GM19397 (cell line): ENCODE results near the gene MAP6.

Source experiments
- ATAC-seq: cut with Tn5 transposase; IDR thresholded peaks from one replicate; pipeline ENCODE4 v1.9.1; 2021; ENCODE audit warnings: mild to moderate bottlenecking, moderate library complexity; ENCODE audit not compliant: unreplicated experiment

The MAP6 gene

DNA sequence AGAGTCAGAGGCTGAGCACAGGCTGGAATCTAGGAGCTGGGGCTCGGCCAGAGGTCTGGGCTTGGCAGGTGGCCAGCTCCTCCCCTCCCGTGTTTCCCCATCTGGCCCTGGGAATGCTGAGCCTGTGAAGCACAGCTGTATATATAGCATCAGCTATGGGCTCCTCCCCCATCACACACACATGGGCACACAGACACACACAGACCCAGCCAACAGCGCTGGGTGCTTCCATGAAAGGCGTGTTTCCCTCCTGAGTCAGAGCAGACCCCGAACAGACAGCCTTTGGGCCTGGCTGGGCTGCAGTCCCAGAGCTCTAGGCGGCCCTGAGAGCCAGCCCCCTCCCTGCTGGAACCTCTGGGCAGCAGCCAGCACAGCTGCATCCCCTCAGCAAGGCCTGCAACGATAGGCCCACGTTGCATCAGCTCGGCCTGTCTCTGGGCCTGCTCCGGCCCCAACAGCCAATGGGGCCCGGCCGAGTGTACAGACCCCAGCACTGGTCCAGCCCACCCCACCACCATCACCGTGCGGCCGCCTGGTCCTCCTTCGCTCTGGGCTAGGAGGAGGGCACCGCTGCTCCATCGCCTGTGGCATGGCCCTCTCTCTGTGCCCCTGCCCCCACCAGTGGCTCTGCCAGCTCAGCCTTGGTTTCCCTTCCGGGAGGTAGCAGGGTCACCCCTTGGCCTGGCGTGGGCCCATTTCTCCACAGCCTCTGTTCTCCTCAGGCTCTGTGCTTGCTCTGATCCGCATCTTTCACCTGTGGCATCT lies 114.4 kb downstream of the MAP6 start:
- ATAC-seq = no peak

DNA sequence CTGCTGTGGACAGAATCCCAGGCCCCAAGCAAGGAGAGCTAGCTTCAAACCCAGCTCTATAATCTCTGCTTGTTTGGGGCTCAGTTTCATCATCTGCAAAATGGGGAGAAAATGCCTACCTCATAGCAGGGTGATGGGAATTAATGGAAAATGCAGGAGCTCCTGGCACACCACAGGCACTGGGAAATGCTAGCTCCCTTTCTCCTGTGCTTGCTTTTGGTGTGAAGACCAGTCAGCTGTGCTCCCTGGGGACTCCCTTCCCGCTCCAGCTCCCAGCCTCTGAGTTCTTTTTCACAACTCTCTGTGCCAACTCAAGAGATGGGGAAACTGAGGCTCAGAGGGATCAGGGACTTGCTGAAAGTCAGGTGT lies 115.0 kb downstream of the MAP6 start:
- ATAC-seq = no peak

DNA sequence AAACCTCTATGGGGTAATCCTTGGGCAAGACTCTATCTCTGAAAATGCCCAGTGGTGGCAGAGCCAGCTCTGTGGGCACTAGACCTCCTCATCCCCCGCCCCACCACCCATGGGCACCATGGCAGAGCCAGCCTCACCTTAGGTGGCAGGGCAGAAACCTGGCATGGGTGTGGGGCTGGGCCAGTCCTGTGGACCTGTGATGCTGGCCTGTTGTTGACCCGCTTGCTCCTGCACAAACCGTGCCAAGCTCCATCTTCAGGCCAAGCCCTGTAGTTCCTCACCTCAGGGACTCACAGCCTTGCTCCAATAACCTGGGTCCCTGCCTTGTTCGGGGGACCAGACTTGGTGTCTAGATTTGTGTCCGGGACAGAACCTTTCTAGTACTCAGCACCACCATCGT lies 115.7 kb downstream of the MAP6 start:
- ATAC-seq = no peak

DNA sequence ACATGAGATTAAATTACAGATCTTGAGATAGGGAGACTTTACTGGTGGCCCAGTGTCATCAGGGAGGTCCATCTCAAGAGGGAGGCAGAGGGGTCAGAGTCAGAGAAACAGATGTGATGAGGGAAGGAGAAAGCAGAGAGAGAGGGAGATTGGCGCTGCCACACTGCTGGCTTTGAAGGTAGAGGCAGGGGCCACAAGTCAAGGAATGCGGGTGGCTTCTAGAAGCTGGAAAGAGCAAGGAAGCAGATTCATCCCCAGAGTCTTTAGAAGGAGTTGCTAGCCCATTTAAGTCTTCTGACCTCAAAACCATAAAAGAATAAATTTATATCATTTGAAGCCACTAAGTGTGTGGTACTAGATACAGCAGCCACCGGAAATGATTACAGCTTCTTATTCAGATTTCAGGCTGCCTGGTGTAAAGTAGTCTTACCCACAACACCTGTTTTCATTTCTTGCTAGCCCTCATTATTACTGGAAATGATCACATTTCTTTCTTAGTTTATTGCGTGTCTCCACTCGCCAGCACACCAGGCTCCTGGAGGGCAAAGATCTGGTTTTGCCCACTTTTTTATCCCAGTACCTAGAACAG lies 119.4 kb downstream of the MAP6 start:
- no peak for ATAC-seq

DNA sequence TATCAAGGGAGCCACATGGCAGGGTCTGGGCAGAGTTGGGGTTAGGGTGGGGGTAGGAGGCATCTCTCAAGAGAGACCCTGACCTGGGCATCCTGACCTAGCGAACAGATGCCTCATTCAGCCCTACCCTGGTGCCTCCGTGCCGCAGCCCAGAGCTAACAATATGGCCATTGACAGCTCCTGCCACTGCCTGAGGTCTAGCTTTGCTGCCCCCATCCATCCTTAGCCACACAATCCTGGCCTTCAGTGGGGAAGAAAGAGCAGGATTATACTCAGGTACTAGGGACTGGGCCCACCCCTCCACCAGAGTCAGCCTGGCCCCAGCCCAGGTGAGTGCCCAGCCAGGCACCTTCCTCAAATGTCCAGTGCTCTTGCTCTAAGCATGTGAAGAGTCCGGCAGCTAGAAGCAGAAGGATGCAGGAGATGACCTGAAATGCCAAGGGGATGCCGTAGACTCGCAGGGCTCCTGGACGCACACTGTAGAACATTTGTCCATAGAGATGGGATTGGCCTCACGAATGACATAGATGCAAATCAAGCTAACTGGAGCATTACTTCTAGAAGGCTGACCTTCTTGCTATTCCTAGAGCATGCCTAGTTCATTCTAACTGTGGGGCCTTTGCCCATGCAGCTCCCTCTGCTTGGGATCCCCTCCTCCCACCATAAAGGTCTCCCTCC lies 120.1 kb downstream of the MAP6 start:
- ATAC-seq = no peak

DNA sequence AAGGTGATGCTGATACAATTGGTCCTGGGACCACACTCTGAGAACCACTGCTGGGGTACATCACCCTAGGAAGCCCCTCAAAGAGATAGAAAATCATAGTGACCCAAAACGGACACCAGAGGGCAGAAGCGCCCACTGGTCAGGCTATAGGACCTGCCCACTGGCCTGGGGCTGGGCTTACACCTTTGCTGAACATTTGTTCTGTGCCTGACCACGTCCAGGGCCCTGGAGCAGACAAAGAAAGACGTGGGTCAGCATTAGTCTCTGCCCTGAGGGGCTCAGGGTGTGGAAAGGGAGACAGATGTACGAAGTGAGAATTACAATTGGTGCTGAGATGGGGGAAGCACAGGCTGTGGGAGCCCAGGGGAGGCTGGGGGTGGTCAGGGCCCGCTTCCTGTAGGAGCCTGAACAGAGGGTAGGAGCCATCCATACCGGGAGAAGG lies 121.2 kb downstream of the MAP6 start:
- ATAC-seq = no peak

DNA sequence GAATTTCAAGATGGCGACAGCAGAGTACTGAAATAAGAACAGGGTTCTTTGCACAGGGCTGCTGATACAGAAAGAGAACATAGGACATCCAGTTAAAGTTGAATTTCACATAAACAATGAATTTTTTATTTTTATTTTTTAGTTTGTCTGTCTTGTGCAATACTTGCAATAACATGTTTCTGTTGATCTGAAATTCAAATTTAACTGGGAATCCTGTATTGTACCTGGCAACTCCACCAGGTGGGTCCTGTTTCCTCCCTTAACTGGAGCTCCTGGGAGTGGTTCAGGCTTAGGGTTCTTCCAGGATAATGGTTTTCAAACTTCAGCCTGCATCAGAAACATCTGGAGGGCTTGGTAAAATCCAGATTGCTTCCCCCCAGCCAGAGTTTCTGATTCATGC lies 121.7 kb downstream of the MAP6 start:
- ATAC-seq = no peak

DNA sequence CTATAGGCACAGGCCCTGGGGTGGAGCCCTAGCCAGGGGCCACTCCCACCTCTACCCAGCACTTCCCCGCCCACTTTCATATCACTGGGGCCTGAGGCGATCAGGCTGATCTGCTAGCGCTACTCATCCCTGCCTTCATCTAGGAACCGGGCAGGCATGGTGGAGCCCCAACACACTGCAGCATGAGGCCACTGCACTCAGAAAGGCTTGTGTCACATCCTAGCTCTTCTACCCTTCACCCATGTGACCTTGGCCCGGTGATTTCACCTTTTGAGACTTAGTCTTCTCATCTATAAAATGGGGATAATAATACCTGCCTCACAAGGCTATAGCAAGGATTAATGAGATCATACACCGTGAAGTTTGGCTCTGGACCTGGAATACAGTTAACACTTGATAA lies 125.0 kb downstream of the MAP6 start:
- no peak for ATAC-seq

DNA sequence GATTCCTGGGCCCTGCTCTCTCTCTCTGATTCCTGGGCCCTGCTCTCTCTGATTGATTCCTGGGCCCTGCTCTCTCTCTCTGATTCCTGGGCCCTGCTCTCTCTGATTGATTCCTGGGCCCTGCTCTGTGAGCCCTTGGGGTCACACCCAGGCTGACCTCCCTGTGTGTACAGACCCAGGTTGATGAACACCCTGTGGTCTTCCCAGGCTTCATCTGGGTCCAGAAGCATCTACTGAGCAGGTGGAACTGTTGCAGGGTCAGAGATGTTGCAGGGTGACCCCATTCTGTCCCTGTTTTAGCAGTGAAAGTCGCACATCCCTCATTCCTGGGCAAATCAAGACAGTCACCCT lies 126.8 kb downstream of the MAP6 start:
- no peak for ATAC-seq

DNA sequence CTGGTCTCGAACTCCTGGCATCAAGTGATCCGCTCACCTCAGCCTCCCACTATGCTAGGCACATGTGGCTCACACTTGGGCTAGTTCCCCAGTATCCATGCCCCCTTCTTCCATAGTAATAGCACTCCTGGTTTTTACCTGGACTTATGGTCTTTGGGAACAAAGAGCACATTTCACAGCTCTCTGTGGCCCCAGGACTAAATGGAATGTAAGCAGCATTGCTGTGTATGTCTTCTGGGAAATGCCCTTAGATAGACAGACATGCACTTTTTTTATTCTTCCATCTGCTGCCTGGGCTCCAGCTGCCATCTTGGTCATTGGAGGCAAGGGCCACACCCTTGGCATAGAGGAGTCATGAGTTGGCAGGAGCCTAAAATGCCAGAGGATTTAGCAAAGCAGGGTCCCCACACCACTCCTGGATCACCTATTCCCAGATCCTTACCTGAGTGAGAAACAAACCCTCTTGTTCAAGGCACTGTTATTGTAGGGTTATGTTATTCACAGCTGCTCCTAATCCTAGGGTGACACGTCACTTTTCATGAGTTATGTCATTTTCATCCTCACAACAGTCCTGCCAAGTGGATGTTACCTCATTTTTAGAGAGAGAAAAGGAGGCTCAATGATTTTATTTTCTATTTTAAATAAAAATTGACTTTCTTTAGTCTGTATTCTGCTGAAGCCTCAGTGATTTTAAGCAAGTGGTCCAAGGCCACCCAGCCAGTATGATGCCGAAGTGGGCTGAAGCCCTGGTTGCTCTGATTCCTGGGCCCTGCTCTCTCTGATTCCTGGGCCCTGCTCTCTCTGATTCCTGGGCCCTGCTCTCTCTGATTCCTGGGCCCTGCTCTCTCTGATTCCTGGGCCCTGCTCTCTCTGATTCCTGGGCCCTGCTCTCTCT lies 127.4 kb downstream of the MAP6 start:
- no peak for ATAC-seq

DNA sequence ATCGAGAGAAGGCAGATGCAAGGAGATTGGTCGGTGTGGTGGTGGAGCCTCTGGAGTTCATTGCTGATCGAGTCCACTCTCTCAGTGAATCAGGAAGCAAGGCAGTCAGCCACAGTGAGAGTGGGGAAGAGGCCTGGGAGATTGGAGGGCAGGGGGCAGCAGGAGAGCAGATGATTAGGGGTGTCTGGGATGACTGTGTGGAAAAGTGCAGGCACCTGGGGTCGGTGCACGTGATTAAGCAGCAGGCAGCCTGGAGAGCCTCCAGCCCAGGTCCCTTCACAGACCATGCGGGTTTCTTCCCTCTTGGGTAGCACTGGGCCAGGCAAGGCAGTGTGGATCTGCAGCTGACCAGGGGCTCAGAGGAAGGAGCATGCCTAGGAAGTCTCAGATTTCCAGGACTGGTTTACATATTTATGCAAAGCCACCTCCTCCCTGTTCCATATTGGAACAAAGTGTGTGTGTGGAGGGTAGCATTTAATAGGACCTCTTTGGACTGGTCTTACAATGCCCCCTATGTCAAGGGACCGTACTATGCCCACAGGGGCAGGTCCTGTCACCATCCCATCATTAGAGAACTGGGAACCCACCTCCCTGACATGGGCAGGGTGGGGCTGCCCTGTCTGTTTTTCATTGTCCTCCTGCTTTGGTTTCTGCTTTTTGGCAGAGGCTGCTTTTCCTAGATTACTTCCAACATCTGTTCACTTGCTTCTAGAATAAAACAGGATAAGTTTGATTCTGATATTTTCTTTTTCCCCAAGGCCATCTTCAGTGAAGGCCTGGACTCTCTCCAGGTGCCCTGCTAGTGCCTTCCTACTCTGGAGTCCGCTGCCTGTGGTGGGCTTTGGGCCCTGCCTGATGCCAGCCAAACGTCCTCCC lies 129.1 kb downstream of the MAP6 start:
- no peak for ATAC-seq

DNA sequence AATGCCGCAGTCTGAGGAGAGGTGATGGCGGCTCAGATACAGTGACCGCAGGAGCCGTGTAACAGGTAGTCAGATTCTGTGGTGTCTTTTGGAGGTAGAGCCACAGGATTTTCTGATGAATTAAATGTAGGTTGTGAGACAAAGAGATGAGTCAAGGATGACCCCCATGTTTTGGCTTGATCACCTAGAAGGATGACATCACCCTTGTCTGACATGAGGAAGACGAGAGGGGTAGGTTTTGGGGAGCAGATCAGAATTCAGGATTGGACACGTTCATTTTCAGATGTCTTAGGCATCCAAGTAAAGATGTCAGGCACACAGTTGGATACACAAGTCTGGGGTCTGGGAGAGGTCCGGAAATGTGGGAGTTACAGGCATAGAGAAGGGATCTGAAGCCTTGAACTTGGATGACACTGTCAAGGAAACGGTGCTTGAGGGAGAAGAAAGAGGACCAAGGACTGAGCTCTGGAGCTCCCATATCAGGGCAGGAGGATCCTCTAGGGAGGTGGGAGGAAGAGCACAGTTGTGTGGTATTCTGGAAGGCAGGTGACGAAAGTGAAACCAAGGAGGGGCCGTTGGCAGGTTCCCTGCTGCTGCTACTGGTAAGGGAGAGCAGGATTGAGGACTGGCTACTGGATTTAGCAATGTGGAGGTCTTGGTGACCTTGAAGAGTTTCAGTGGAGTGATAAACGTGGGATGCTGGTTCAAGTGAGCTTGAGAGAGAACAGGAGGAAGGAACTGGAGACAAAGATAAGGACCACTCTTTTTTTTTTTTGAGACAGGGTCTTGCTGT lies 130.5 kb downstream of the MAP6 start:
- no peak for ATAC-seq

DNA sequence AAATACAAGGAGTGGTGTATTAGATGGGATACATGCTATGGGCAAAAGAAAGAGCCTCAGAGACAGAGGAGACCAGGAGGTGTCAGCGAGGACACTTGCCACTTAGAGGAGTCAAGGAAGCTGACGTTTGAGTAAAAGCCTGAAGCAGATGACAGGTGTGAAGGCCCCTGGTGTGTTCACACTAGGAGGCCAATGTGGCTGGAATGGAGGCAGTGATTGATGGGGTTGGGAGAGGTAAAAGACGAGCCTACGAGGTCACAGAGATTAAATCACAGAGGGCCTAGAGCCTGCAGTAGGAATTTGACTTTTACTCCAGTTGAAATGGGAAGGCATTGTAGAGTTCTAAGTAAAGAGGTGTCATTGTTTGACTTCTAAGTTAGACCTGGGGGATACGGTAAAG lies 131.1 kb downstream of the MAP6 start:
- no peak for ATAC-seq
